GM12878 (cell line): ENCODE results near the gene METAP1. TPM values are rescaled to one million over a fixed set of nuclear protein-coding genes. Genes with fewer than 3 reads are reported as not detected.

Source experiments
- ATAC-seq: fragments of 200-7000 bp; cut with Tn5 transposase; 3 replicates; pipeline ENCODE4 v1.9.1; 2020; ENCODE audit warnings: mild to moderate bottlenecking, moderate library complexity
- BruUV-seq: library from RNA; stranded (reverse); fragments of 400-500 nt; replicated peaks from 2 replicates; lab custom pipeline; 2021; lab: Mats Ljungman, UMichigan
- CTCF ChIA-PET: fragments of 300-600 bp; sonication (Branson Sonifier 250); formaldehyde crosslinking; extraction: SDS; loops from one replicate; lab custom pipeline; 2021; ENCODE audit warnings: inconsistent platforms; lab: Yijun Ruan, JAX
- POLR2A ChIA-PET: fragments of 350-600 bp; formaldehyde crosslinking; extraction: SDS; loops from one replicate; lab custom pipeline; 2021; ENCODE audit warnings: inconsistent platforms; lab: Charles Lee
- RAD21 ChIA-PET: fragments of 300-600 bp; sonication (Branson Sonifier 250); formaldehyde crosslinking; loops from one replicate; lab custom pipeline; 2023; ENCODE audit warnings: antibody characterized with exemption; ENCODE audit not compliant: unreplicated experiment; lab: Charles Lee
- SMC1A ChIA-PET: fragments of 300-600 bp; sonication (Branson Sonifier 250); formaldehyde crosslinking; loops from one replicate; lab custom pipeline; 2023; ENCODE audit not compliant: unreplicated experiment, uncharacterized antibody; lab: Charles Lee
- DNase-seq: peaks from one replicate; pipeline ENCODE4 v3.0.0-alpha.2; 2011; ENCODE audit warnings: low read depth, low spot score
- FAIRE-seq: peaks from 3 replicates; lab custom pipeline; 2011; peaks lifted over from hg19 to GRCh38; lab: Jason Lieb, UNC
- H2AFZ ChIP-seq: 2 replicates; pipeline ENCODE4 v1.6.0; 2011; ENCODE audit warnings: low read depth, low read length, control low read depth; ENCODE audit not compliant: control insufficient read depth
- H3K27ac ChIP-seq: 2 replicates; pipeline ENCODE4 v1.5.1; 2011; ENCODE audit warnings: control low read depth; ENCODE audit not compliant: control insufficient read depth, insufficient read depth
- H3K27me3 ChIP-seq, 2 experiments: replicated peaks in 1 of 2; 2 replicates each; pipeline versions ENCODE4 v1.6.0 to v1.6.1; 2011; ENCODE audit warnings: low read length in 1 of 2; ENCODE audit not compliant: control insufficient read depth in 2 of 2, insufficient read depth in 2 of 2
- H3K36me3 ChIP-seq, 2 experiments: 2 replicates each; pipeline ENCODE4 v1.5.1; 2011; ENCODE audit warnings: low read length in 1 of 2; ENCODE audit not compliant: control insufficient read depth in 2 of 2, insufficient read depth in 2 of 2
- H3K4me1 ChIP-seq: 2 replicates; pipeline ENCODE4 v1.6.1; 2011; ENCODE audit warnings: mild to moderate bottlenecking, low read length, moderate library complexity, mixed read lengths; ENCODE audit not compliant: control insufficient read depth, insufficient read depth
- H3K4me2 ChIP-seq: 2 replicates; pipeline ENCODE4 v1.6.0; 2011; ENCODE audit warnings: control low read depth; ENCODE audit not compliant: control insufficient read depth, insufficient read depth
- H3K4me3 ChIP-seq: fragments of 200-600 bp; sonication (generic); 2 replicates; pipeline ENCODE4 v1.5.1; 2016
- H3K79me2 ChIP-seq: 2 replicates; pipeline ENCODE4 v1.6.0; 2011; ENCODE audit warnings: low read length; ENCODE audit not compliant: control insufficient read depth, insufficient read depth
- H3K9ac ChIP-seq: 2 replicates; pipeline ENCODE4 v1.8.0; 2011; ENCODE audit warnings: low read length, control low read depth, mixed read lengths; ENCODE audit not compliant: control insufficient read depth, insufficient read depth
- H3K9me3 ChIP-seq: replicated peaks from 3 replicates; pipeline ENCODE4 v1.5.1; 2011; ENCODE audit warnings: mild to moderate bottlenecking, low read length; ENCODE audit not compliant: control insufficient read depth, insufficient read depth
- H4K20me1 ChIP-seq: 2 replicates; pipeline ENCODE4 v1.6.0; 2011; ENCODE audit not compliant: control insufficient read depth, insufficient read depth
- BRCA1 ChIP-seq: IDR thresholded peaks from 2 replicates; pipeline ENCODE4 v1.6.1; 2011; ENCODE audit warnings: low read depth, low read length, improper control_type of control experiment
- CBX5 ChIP-seq: sonication (generic); IDR thresholded peaks from 2 replicates; pipeline ENCODE4 v1.6.1; 2016; ENCODE audit warnings: low read depth, moderate library complexity, mild to moderate bottlenecking, inconsistent platforms
- FOXM1 ChIP-seq: IDR thresholded peaks from 2 replicates; pipeline ENCODE4 v1.6.1; 2012; ENCODE audit warnings: low read depth, mild to moderate bottlenecking, inconsistent platforms, low read length, moderate library complexity
- IKZF1 ChIP-seq: fragments of 450-650 bp; conservative IDR thresholded peaks from 2 replicates; pipeline ENCODE4 v1.6.1; 2017; ENCODE audit warnings: antibody characterized with exemption, mild to moderate bottlenecking
- RELA ChIP-seq: fragments of 450-650 bp; IDR thresholded peaks from 2 replicates; pipeline ENCODE4 v1.8.0; 2014; ENCODE audit warnings: borderline replicate concordance; ENCODE audit not compliant: partially characterized antibody
- SMAD1 ChIP-seq: fragments of 450-650 bp; IDR thresholded peaks from 2 replicates; pipeline ENCODE4 v1.6.1; 2018; ENCODE audit warnings: mild to moderate bottlenecking, low read depth; ENCODE audit not compliant: partially characterized antibody
- SMARCA5 ChIP-seq: fragments of 450-650 bp; IDR thresholded peaks from 2 replicates; pipeline ENCODE4 v1.6.1; 2017; ENCODE audit warnings: mild to moderate bottlenecking
- SPI1 ChIP-seq: IDR thresholded peaks from 2 replicates; pipeline ENCODE4 v1.6.1; 2011; ENCODE audit warnings: low read depth, mild to moderate bottlenecking, low read length, moderate library complexity, borderline replicate concordance; ENCODE audit not compliant: insufficient read depth
- SUZ12 ChIP-seq: fragments of 200-600 bp; sonication (generic); IDR thresholded peaks from one replicate; pipeline ENCODE4 v1.6.1; 2018; ENCODE audit warnings: antibody characterized with exemption, mild to moderate bottlenecking; ENCODE audit not compliant: unreplicated experiment
- ZBTB33 ChIP-seq: fragments of 450-650 bp; IDR thresholded peaks from 2 replicates; pipeline ENCODE4 v1.6.1; 2017; ENCODE audit warnings: mild to moderate bottlenecking
- ZNF207 ChIP-seq: fragments of 450-650 bp; IDR thresholded peaks from 2 replicates; pipeline ENCODE4 v1.6.1; 2014; ENCODE audit warnings: antibody characterized with exemption, mild to moderate bottlenecking, borderline replicate concordance
- ZNF274 ChIP-seq: IDR thresholded peaks from one replicate; pipeline ENCODE4 v1.8.0; 2011; ENCODE audit not compliant: insufficient read length, insufficient read depth
- WGBS: methylation state at CpG from one replicate; pipeline ENCODE4 v1.1.6; 2016; ENCODE audit warnings: low lambda C conversion rate; ENCODE audit not compliant: insufficient replicate concordance, insufficient coverage; ENCODE audit errors: missing lambda C conversion rate; 5-methylcytosine and 5-hydroxymethylcytosine counted together
- in situ Hi-C: fragments of 300-500 bp; cut with MboI; formaldehyde crosslinking; loops from 9 replicates; pipeline ENCODE4 v1.14.3; 2018; ENCODE audit warnings: mixed read lengths
- intact Hi-C: fragments of 100-400 bp; cut with micrococcal nuclease; formaldehyde crosslinking; loops from one replicate; pipeline ENCODE4 v1.14.2; 2022; ENCODE audit not compliant: unreplicated experiment
- polyA plus RNA-seq, 11 experiments: library from polyadenylated mRNA; depleted of rRNA in 4 of 11; unstranded in 6 of 11; stranded (reverse) in 5 of 11; fragments of >200 nt; fragmentation: Nextera tagmentation in 4 of 11; fragmentation: Illumina TruSeq in 1 of 11; extraction: Ambion mirVana in 4 of 11; extraction: Trizol in 1 of 11; gene quantifications; 1 replicate in 1 of 11; 2 replicates in 10 of 11; pipeline versions ENCODE4 v1.2.1 to v1.2.3, GENCODE V29; 2011 to 2016; ENCODE audit warnings: inconsistent platforms in 2 of 11, missing spikeins in 2 of 11, low read depth in 1 of 11
- total RNA-seq, 4 experiments: library from RNA; depleted of rRNA in 3 of 4; stranded (reverse); fragments of >200 nt in 3 of 4; fragmentation: Illumina TruSeq in 1 of 4; extraction: Trizol in 1 of 4; gene quantifications; 2 replicates each; pipeline versions ENCODE4 v1.2.1 to v1.2.3, GENCODE V29; 2013 to 2021

The METAP1 gene
- total and polyA plus RNA-seq, 10 of the 15 experiments (the other 5 are each of a cell fraction or from before 2014, with no cell fraction given) = 22.7 to 71.4 (median 45.1) TPM

GRCh38 chr4:99013884-99014523, 18.5 kb downstream of the METAP1 start:
- H3K9ac ChIP-seq = no peak overlapping the region
- RAD21 ChIA-PET = no interaction called here
- peaks cover 25% of the 10 kb centered on the region for H3K79me2 ChIP-seq
- peaks cover 0 to 4% of the 10 kb centered on the region in 2 experiments; a peak in 1 of 4 replicates for H3K36me3 ChIP-seq
- TF ChIP-seq FOXM1 (no peak), ZNF274 (no peak), SPI1 (no peak), SMAD1 (no peak), IKZF1 (no peak), BRCA1 (no peak), CBX5 (no peak), SMARCA5 (no peak), ZBTB33 (no peak), ZNF207 (no peak), RELA (no peak), SUZ12 (no peak)
- TF ChIP-seq, all 136 proteins: peak for 0
- Histone ChIP-seq H4K20me1 (no peaks in the 10 kb centered on the region), H2AFZ (no peak overlapping the region), H3K4me2 (no peak overlapping the region), H3K27me3 (no peaks in the 10 kb centered on the region), H3K27ac (no peak overlapping the region), H3K4me3 (no peak overlapping the region), H3K9me3 (peaks cover 9% of the 10 kb centered on the region; the same call in 2 of the 3 replicates), H3K4me1 (no peaks in the 10 kb centered on the region)
- intact Hi-C loops = no loop called here
- BruUV-seq = no TSS peak
- POLR2A ChIA-PET = no interaction called here
- ATAC-seq (no peak), DNase-seq (no peak), FAIRE-seq (no peak)
- 79% methylated on average over 6 of the region's 6 CpGs for WGBS
- CTCF ChIA-PET = interaction anchor here (1.4 to 1.6 kb wide), 2 partner anchors 9 to 12 kb away, joined by 3 to 5 read pairs; no protein-coding TSS in a partner anchor
- SMC1A ChIA-PET = interaction anchor here (1.1 to 1.5 kb wide), 4 partner anchors 9 to 111 kb away, joined by 3 to 5 read pairs (median 4); no protein-coding TSS in a partner anchor
- in situ Hi-C loops = no loop called here
